ENCODE measurements around the gene CRYGS.

GRCh38 chr3:186510374-186511079, 33.7 kb downstream of the CRYGS start:
- TF ChIP-seq REST (IDR thresholded peaks at IDR 0.05; ENCODE audit: insufficient read depth in 1 of 2, low read depth in 2 of 2, low read length in 2 of 2) (no peak), POLR2AphosphoS5 (IDR thresholded peaks at IDR 0.05; ENCODE audit: low read depth, low read length) (no peak)
